Kasumi-1 (cell line): ENCODE measurements around the gene SETDB1.
A peak's percentile ranks its signal among the peaks of the same experiment; 100 is the strongest.

ENCODE experiments used
- DNase-seq, 2 experiments: peaks; one replicate each; lab custom pipeline; 2025; lab: John Stamatoyannopoulos, UW

SETDB1 gene

DNA sequence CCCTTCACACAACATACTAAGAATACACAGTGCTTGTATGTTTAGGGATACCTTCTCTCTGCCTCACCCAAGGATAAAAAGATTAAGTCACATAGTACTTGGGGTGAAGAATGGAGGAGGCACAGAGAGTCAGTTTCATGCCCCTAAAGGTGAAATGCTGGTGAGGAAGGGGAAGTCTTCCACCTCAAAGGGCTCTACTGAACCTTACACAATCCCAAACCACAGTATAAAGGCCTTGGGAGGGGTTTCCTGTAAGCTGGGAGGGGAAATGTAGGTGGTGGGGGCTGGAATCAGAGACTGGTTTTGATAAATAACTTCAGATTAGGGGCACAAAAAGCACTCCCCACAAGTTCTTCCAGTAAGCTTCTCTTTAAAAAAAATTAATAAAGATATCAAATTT, 77.0 kb downstream of the SETDB1 start:
- DNase-seq = peak; percentile 41 to 48

DNA sequence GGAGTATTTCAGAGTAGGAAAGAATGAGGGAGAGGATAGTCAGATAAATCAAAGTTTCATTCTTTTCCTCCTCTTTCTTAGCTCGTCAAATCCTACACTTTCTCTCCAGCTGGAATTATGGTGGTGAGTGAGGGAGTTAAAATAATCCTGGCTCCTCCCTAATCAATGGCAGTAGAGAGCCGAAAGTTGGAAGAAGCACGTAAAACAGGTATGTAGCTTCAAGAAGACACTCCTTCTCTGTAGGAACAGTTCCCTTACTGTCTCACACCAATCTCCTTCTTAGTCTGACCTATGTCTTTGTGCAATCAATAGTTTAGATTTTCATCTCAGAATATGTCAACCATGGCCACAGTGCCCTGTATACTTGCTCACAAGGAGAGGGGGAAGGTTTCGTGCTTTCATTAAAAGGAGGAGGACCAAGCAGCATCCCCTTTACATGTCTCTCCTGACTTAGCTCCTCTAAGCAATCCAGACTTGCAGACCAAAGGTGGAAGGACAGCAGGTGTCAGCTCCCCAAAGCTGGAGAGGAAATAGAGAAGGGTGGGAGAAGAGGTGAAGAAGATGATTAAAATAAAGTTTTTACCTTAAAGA, 79.7 kb downstream of the SETDB1 start:
- no peak for DNase-seq

DNA sequence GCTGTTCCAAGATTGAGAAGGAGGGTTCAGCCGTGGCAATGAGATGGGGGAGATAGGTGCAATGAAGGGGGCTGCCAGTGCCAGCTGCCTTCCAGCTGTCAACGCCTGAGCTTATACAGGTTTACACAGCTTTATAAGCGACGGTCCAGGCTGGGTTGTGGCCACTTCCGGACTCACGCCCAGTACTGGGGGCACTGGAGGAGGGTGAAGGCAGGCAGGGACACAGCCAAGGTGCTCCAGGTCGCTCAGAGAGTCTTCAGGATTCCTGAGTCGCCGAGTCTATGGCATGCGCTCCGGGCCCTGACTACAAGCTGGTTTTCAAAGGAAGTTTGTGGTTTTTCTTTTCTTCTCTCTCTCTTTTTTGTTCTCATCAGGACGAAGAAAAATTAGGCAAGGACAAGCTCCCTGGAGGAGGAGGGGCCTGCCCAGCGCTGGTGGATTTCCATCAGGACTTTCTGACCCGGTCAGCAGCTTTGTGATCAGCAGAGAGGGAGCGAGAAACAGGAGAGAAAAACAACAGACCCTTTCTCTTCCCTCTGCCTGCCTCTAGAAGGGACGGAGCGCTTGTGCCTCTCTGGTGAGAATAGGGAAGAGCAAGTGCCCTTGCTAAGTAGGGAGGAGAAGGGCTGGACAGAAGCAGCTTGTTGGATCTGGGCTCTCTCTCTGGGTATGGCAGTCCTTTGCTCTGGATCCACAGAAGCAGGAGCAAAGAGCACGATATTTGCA, 80.3 kb downstream of the SETDB1 start, which contains the start of gene MINDY1:
Gene MINDY1 (minus strand): TSS at position 576 of the 726 bp plus-strand sequence. CDS start 4,285 bp downstream, outside the sequence.
- peak; percentile 95 to 96 for DNase-seq

- DNase-seq = no peak
Observed at GRCh38 chr1:151007853-151008243, 81.7 kb downstream of the SETDB1 start.

- DNase-seq = peak; percentile 90 to 94
Observed at GRCh38 chr1:151008244-151009205, 82.4 kb downstream of the SETDB1 start, which contains the start of gene PRUNE1. Gene PRUNE1 (plus strand): TSS chr1:151008449. CDS start chr1:151008633, 184 bp downstream.

GRCh38 chr1:151009206-151009587, 83.0 kb downstream of the SETDB1 start:
- DNase-seq = no peak

DNA sequence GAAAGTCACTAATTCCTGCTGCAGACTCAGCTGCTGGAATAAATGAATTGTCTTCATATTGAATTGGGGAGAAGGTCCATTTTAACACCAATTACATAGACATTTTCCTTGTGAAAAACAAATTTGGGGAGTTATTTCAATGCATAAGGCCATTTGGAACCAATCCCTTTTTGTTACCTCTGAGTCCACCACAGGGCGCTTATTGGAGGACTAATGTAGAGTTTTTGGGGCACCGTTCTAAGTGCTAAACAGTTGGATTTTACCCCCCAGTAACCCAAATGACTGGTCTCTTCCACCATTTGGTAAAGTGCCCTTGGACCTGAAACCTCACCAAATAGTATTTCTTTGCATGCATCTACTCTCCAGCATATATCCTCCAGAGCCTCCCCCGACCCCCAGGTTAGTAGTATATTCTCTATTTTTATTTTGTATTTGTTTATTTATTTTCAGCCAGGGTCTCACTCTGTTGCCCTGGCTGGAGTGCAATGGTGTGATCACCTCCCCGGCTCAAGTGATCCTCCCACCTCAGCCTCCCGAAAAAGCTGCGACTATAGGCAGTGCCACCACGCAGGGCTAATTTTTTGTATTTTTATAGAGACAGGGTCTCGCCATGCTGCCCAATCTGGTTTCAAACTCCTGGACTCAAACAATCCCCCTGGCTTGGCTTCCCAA, 83.6 kb downstream of the SETDB1 start:
- no peak for DNase-seq

GRCh38 chr1:151010346-151010726, 84.2 kb downstream of the SETDB1 start:
- no peak for DNase-seq

DNA sequence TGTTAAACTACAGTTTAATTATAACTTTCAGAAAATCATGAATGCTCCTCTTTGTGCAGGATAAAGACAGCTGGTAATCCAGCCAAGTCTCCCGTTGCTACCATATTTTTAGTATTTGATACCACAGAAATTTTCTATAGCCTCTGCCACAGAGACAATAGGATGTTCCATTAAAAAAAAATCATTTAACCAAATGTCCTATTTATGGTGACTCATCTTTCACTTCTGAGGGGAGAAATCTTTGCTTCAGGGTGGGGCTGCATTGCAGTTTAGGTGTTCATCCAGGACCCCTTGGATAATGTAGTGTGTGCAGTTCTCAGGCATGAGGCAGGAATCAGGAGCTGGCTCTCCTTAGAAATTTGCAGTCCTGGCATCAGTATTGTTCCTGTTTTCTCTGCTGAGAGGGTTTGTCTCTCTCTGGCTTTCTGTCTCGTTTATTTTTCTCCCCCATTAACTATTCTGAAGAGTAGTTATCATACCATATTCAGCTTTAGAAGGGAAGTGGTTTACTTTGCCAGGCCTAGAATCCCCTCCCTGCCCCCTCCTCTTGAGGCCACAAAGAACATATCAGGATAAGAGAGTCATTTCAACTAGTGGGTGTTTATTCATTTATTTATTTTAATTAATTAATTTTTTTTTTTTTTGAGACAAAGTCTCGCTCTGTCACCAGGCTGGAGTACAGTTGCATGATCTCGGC, 85.1 kb downstream of the SETDB1 start:
- DNase-seq = peak; percentile 36 to 43

DNA sequence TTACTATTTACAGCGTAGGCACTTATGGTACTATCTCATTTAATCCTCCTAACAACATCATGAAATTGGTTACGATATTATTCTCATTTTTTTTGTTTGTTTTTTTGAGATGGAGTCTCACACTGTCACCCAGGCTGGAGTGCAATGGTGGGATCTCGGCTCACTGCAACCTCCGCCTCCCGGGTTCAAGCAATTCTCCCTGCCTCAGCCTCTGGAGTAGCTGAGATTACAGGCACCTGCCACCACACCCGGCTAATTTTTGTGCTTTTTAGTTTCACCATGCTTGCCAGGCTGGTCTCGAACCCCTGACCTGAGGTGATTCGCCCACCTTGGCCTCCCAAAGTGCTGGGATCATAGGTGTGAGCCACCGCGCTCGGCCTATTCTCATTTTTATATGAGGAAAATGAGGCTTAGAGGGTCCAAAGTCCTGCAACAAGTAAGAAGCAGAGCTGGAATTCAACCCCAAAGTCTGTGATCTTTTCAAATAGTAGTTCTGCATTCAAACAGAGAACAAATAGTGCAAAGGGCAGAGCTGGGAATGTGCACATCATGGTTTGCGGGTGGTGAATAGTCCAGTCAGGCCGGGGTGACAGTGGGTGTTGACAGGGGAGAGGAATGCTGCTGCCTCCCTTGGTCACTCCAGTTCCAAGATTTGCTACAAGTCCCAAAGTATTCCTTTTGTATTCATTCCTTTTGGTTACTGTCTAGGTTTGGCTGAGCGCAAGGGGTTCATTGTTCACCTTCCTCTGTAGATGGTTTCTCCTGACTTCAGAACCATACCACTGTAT, 86.7 kb downstream of the SETDB1 start:
- no peak for DNase-seq

GRCh38 chr1:151013518-151013917, 87.4 kb downstream of the SETDB1 start:
- DNase-seq = no peak
